ENCODE data around the gene RPS2.

The RPS2 gene

DNA sequence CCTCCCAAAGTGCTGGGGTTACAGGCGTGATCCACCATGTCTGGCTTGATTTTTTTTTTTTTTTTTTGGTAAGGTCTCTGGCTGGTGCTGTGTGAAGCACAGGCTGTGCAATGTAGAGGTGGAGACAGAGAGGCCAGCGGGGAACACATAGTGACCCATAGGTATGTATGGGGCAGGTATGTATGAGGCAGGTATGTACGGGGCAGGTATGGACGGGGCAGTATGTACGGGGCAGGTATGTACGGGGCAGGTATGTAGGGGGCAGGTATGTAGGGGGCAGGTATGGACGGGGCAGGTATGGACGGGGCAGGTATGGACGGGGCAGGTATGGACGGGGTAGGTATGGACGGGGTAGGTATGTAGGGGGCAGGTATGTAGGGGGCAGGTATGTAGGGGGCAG lies 15.1 kb downstream of the RPS2 start:
- ChIA-PET CTCF (interaction anchor here (0.6 kb wide), 1 partner anchor 58 kb away, joined by 3 read pairs; no protein-coding TSS in a partner anchor), POLR2A (ENCODE audit: low non-redundant PET) (no interaction called here)
- no peak for DNase-seq (ENCODE audit: low spot score)
- no peak overlapping the region for H3K27ac ChIP-seq
- no peak for TF ChIP-seq CTCF (conservative IDR thresholded peaks at IDR 0.05; ENCODE audit: low read depth)

GRCh38 chr16:1947369-1947670 lies 17.3 kb downstream of the RPS2 start:
- CTCF ChIA-PET, result interaction anchor here (0.6 kb wide), 1 partner anchor 268 kb away, joined by 3 read pairs; no protein-coding TSS in a partner anchor

DNA sequence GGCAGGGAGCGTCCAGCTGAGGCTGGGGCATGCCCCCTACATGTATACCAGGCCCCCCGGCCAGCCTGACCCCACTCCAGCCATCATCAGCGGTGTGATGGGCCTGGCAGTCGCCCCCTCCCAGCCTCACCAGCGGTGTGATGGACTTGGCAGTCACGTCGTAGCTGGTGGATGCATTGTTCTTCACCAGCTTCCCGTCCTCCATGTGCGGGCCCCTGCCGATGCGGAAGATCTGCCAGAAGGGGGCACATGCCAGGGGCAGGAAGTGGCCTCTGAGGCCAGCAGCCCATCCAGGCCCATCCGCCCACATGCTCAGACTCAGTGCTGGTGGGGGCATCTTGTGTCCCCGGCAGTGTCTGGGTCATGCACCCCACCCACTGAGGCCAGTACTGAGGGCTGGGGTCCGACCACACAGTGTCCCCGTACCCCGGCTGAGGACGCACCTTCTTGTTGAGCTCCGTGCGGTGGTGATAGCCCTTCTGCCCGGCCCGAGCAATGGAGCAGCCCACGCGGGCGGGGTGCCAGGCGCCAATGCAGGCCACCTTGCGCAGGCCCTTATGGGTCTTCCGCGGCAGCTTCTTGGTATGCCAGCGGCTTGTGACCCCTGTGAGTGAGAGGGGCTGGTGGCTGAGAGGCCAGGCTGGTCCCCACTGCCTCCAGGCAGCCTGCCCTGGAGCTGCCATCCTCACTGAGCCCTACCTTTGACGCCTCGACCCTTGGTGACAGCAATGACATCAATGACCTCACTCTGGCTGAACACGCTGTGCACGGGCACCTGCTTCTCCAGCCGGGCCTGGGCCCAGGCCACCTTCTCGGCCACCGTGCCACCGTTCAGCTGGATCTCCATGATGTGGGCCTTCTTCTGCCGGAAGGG lies 17.9 kb downstream of the RPS2 start:
- POLR2A ChIA-PET (ENCODE audit: low non-redundant PET), result no interaction called here
- TF ChIP-seq CTCF (conservative IDR thresholded peaks at IDR 0.05; ENCODE audit: low read depth), result no peak
- CTCF ChIA-PET, result interaction anchor here (0.5 to 0.6 kb wide), 2 partner anchors 50 to 269 kb away, joined by 3 to 6 read pairs; no protein-coding TSS in a partner anchor
- no peak for DNase-seq (ENCODE audit: low spot score)
- no peak overlapping the region for H3K27ac ChIP-seq

More at GRCh38 chr16:1947369-1947670, 17.3 kb downstream of the RPS2 start:
- POLR2A ChIA-PET (ENCODE audit: low non-redundant PET), result no interaction called here
- no peak overlapping the region for H3K27ac ChIP-seq
- DNase-seq (ENCODE audit: low spot score), result no peak
- no peak for TF ChIP-seq CTCF (conservative IDR thresholded peaks at IDR 0.05; ENCODE audit: low read depth)

DNA sequence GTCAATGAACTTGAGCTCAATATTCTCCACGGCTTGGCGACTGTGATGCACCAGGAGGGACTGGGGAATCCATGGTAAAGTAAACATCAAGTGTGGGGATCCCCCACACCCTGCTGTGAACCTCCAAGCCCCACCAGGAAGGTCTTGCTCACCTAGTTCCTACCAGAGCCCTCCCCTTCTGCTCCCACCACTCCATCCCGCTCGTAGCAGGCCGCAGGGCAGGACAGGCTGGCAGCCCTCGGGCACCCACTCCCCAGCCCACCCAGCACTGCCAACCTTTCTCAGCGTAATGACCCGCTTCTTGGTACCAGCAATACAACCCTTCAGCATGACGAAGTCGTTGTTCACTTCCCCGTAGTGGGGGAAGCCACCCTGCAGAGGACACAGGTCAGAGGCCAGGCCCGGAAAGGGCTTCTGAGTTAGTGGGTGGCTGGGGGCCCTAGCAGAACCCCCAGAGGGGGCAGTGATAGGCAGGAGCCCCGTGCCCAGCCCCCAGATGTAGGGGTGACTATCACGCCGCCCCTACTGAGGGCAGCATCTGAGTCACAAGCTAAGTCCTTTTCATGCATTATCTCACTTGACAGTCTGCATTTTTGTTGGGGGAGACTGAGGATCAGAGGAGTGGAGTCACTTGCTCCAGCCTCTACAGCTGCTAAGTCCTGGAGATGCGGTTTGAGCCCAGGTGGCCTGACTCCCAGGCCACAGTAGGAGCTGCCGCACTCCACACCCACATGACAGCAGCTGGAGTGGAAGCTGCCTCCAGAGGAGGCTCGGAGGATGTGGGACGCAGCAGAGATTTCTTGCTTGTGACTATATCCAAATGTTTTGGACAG lies 18.9 kb downstream of the RPS2 start:
- ChIA-PET POLR2A (ENCODE audit: low non-redundant PET) (interaction anchor here (0.6 kb wide), 1 partner anchor 16 kb away, joined by 3 read pairs; no protein-coding TSS in a partner anchor), CTCF (interaction anchor here (0.5 kb wide), 1 partner anchor 51 kb away, joined by 6 read pairs; no protein-coding TSS in a partner anchor)
- DNase-seq (ENCODE audit: low spot score), result no peak
- TF ChIP-seq CTCF (conservative IDR thresholded peaks at IDR 0.05; ENCODE audit: low read depth), result no peak
- no peak overlapping the region for H3K27ac ChIP-seq

DNA sequence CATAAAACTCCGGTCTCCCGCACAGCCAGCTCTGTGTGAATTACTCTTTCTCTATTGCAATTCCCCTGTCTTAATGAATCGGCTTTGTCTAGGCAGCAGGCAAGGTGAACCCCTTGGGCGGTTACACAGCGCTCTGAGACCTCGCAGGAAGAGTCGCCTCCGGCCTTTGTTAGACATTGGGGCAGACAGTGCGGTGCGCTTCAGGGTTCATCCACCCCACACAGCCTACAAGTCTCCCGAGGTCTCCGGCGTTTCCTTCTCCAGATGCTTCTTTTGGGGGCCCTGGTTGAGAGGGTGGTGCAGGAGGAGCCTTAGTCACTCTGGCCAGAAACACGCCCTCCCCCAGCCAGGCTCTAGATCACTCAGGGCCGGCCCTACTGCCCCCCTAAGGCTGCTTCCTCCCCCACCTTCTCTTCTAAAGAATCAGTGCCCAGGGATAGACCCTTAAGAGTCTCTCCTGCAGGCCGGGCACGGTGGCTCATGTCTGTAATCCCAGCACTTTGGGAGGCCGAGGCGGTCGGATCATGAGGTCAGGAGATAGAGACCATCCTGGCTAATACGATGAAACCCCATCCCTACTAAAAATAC lies 19.9 kb downstream of the RPS2 start:
- CTCF ChIA-PET, result interaction anchor here (0.7 kb wide), 2 partner anchors 28 to 107 kb away, joined by 3 read pairs; no protein-coding TSS in a partner anchor

More for the DNA sequence above, 19.9 kb downstream of the RPS2 start:
- H3K27ac ChIP-seq, result no peak overlapping the region
- no peak for DNase-seq (ENCODE audit: low spot score)
- no peak for TF ChIP-seq CTCF (conservative IDR thresholded peaks at IDR 0.05; ENCODE audit: low read depth)
- POLR2A ChIA-PET (ENCODE audit: low non-redundant PET), result interaction anchor here (0.7 kb wide), 1 partner anchor 8 kb away, joined by 3 read pairs; no protein-coding TSS in a partner anchor

Data from RWPE1 (cell line).